ENCODE results near the gene OR52H1.

OR52H1 gene

GRCh38 chr11:5531053-5531831, 17.1 kb downstream of the OR52H1 start:
- DNase-seq = no peak

GRCh38 chr11:5528495-5528894, 19.8 kb downstream of the OR52H1 start:
- DNase-seq = no peak

GRCh38 chr11:5527716-5528115, 20.6 kb downstream of the OR52H1 start:
- no peak for DNase-seq

GRCh38 chr11:5524756-5525155, 23.6 kb downstream of the OR52H1 start:
- no peak for DNase-seq

- DNase-seq = no peak
Observed at GRCh38 chr11:5522308-5522707, 26.0 kb downstream of the OR52H1 start.

- no peak for DNase-seq
Observed at GRCh38 chr11:5521540-5521939, 26.8 kb downstream of the OR52H1 start.

- DNase-seq = no peak
Observed at GRCh38 chr11:5516599-5516998, 31.7 kb downstream of the OR52H1 start, which contains the start of gene UBQLNL. TSS of gene UBQLNL (minus strand) at chr11:5516699. CDS start at chr11:5516441, 258 bp downstream.

- no peak for DNase-seq
Observed at GRCh38 chr11:5514841-5515240, 33.5 kb downstream of the OR52H1 start.

DNA sequence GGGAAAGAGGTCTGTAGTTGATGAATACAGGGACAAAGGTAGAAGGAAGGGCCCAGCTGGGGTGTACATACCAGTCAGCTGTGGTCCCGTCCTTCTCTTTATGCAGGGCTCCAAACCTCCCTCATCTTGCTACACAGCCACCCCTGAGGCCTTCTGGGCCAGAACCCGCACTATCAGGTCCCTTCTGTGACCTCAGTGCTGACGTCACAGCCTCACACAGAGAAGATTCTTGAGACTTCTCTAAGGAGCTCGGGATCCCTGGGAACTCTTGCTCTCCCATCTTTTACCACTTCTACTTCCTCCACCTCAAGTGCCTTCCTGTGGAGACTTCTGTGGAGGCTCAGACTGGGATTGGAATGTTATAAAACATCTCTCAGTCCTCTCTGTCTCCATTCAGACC, 38.5 kb downstream of the OR52H1 start, which contains the start of gene UBQLN3:
Gene UBQLN3 (minus strand): TSS at position 155 of the 400 bp plus-strand sequence. CDS start 399 bp downstream, outside the sequence.
- DNase-seq = no peak

GRCh38 chr11:5508605-5509004, 39.7 kb downstream of the OR52H1 start:
- no peak for DNase-seq

- DNase-seq = no peak
Observed at GRCh38 chr11:5507933-5508305, 40.4 kb downstream of the OR52H1 start.

DNA sequence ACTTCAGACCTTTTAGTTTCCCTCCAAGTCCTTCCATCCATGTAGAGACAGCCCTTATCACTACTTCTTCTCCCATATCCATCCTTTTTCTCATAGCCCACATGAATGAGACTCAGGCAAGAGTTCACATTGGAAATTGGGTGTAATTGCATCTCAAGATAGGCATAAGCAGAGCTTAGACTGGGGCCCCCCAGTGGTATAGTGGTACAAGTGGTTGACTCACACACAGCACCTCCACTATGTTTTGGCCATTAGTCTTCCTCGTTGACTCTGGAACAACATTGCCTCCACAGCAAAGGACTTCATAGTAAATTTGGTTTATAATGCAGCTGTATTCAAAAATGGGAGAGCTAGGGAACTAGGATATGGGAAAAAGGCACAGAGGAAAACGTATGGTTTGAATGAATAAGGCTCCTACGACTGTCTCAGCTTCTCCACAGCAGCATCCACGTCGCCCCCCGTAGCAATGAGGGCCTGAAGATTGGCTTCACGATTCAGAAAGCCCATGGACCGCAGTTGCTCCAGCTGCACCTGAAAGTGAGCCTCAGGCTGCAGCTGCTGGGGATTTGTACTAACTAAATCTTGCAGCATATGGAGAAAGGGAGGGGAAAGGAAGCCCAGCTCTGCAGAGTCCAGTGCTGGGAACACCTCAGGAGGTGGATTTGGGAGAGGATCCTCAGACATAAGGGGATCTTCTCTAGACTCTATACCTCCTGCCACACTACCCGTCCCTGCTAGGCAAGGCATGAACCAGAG, 41.0 kb downstream of the OR52H1 start:
- DNase-seq = no peak

GRCh38 chr11:5505363-5506048, 42.8 kb downstream of the OR52H1 start:
- DNase-seq = no peak

DNA sequence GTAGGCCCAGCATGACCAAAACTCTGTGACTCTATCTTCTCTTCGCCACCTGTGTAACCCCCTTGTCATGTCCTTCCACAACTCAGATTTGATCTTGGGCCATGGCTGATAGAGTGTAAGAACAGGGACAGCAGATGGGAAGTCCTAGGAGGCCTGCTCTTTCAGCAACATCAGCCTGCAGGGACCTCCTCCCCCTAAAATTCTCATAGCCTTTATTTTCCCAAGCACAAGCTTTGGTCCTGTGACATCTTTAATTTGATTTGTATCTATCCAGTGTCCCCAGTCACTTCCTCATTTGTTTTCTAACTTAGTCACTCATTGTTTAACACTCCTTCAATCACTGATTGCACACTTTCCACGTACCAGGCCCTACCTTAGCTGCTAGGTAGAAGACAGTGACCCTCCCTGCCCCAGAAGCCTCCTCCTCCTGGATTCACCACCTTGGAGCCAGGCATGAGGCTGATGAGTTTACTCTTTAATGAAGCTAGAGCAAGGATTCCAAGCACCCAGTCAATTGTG, 43.9 kb downstream of the OR52H1 start:
- no peak for DNase-seq

- DNase-seq = no peak
Observed at GRCh38 chr11:5500393-5500801, 47.9 kb downstream of the OR52H1 start.

- DNase-seq = no peak
Observed at GRCh38 chr11:5499671-5500070, 48.7 kb downstream of the OR52H1 start.

Measured in activated CD4-positive, alpha-beta T cell treated with anti-CD3 and anti-CD28 coated beads, Interleukin-2, amount 50 U/mL, for 4 hours (primary cell).